Measurements from ENCODE around the gene PCBP3. TPM values are rescaled to one million over a fixed set of nuclear protein-coding genes. Genes with fewer than 3 reads are reported as not detected.
"Not testable (repeated sequence)": the region's sequence is repeated elsewhere in the genome, so short reads cannot be mapped to it uniquely, and the experiment has no call there.

PCBP3 gene
- polyA plus RNA-seq, 10 donors = 0.72 to 2.2 (median 1.2) TPM

- peak in 1 of 3 donors; percentile 52 for DNase-seq
Measured at GRCh38 chr21:45893740-45894449, 250.4 kb downstream of the PCBP3 start.

- DNase-seq = peak; percentile 46 to 89 (median 75)
Measured at GRCh38 chr21:45894450-45894825, 250.9 kb downstream of the PCBP3 start.

- no peak for DNase-seq
Measured at GRCh38 chr21:45894906-45895777, 251.6 kb downstream of the PCBP3 start.

- DNase-seq = no peak
Measured at GRCh38 chr21:45895778-45896370, 252.3 kb downstream of the PCBP3 start.

- DNase-seq = not testable (repeated sequence)
Measured at GRCh38 chr21:45896431-45896830, 252.9 kb downstream of the PCBP3 start.

GRCh38 chr21:45897191-45898027, 253.9 kb downstream of the PCBP3 start:
- DNase-seq = no peak

GRCh38 chr21:45898028-45898350, 254.5 kb downstream of the PCBP3 start:
- DNase-seq = no peak

GRCh38 chr21:45898781-45899180, 255.3 kb downstream of the PCBP3 start:
- DNase-seq = no peak

GRCh38 chr21:45899317-45900033, 255.9 kb downstream of the PCBP3 start:
- DNase-seq = no peak

- DNase-seq = no peak
Measured at GRCh38 chr21:45900034-45900868, 256.7 kb downstream of the PCBP3 start.

- DNase-seq = no peak
Measured at GRCh38 chr21:45901061-45901690, 257.7 kb downstream of the PCBP3 start.

GRCh38 chr21:45902292-45902995, 258.9 kb downstream of the PCBP3 start:
- DNase-seq = no peak

- DNase-seq = no peak
Measured at GRCh38 chr21:45905196-45905595, 261.7 kb downstream of the PCBP3 start.

GRCh38 chr21:45906196-45906805, 262.8 kb downstream of the PCBP3 start:
- DNase-seq = no peak

GRCh38 chr21:45906859-45907258, 263.3 kb downstream of the PCBP3 start:
- DNase-seq = no peak

GRCh38 chr21:45908536-45909237, 265.2 kb downstream of the PCBP3 start:
- DNase-seq = no peak

GRCh38 chr21:45909238-45909988, 265.9 kb downstream of the PCBP3 start:
- no peak for DNase-seq
